HepG2 (cell line): ENCODE data around the gene ZBED5. TPM values are rescaled to one million over a fixed set of nuclear protein-coding genes. Genes with fewer than 3 reads are reported as not detected.

Experiments used
- GABPA ChIP-seq, 2 experiments: IDR thresholded peaks; 2 replicates each; pipeline ENCODE4 v1.6.1; 2011 to 2016; ENCODE audit warnings: low read depth in 2 of 2, low read length in 1 of 2, missing biosample characterization in 1 of 2, missing genetic modification characterization in 1 of 2
- GATA4 ChIP-seq: sonication (generic); IDR thresholded peaks from 2 replicates; pipeline ENCODE4 v1.6.1; 2016; ENCODE audit warnings: antibody characterized with exemption, low read depth, borderline replicate concordance
- GATAD2A ChIP-seq: IDR thresholded peaks from 2 replicates; pipeline ENCODE4 v1.6.1; 2016
- IKZF1 ChIP-seq: fragments of 450-650 bp; IDR thresholded peaks from 2 replicates; pipeline ENCODE4 v1.7.1; 2016
- IRF9 ChIP-seq: sonication (generic); formaldehyde crosslinking; IDR thresholded peaks from 2 replicates; pipeline ENCODE4 v1.8.0; 2022; ENCODE audit warnings: missing genetic modification reagents, mild to moderate bottlenecking, borderline replicate concordance
- MLXIP ChIP-seq: sonication (generic); formaldehyde crosslinking; IDR thresholded peaks from 2 replicates; pipeline ENCODE4 v1.9.0; 2021; ENCODE audit warnings: missing genetic modification reagents, borderline replicate concordance
- NFIB ChIP-seq: sonication (generic); formaldehyde crosslinking; IDR thresholded peaks from 2 replicates; pipeline ENCODE4 v1.9.0; 2021; ENCODE audit warnings: missing genetic modification reagents, mild to moderate bottlenecking, borderline replicate concordance
- TOPORS ChIP-seq: sonication (generic); formaldehyde crosslinking; IDR thresholded peaks from 2 replicates; pipeline ENCODE4 v1.8.0; 2023; ENCODE audit warnings: mild to moderate bottlenecking, missing genetic modification reagents
- ZKSCAN1 ChIP-seq: fragments of 150-350 bp; IDR thresholded peaks from 2 replicates; pipeline ENCODE4 v1.6.1; 2014; ENCODE audit warnings: low read length
- ZNF251 ChIP-seq: sonication (generic); formaldehyde crosslinking; IDR thresholded peaks from 2 replicates; pipeline ENCODE4 v1.9.0; 2021; ENCODE audit warnings: mild to moderate bottlenecking, missing genetic modification reagents
- ZNF775 ChIP-seq: sonication (generic); formaldehyde crosslinking; IDR thresholded peaks from 2 replicates; pipeline ENCODE4 v1.4.0; 2020; ENCODE audit warnings: missing genetic modification reagents, mild to moderate bottlenecking, moderate library complexity, borderline replicate concordance
- polyA plus RNA-seq, 8 experiments: library from polyadenylated mRNA; depleted of rRNA in 3 of 8; stranded (reverse) in 7 of 8; unstranded in 1 of 8; fragments of >200 nt; fragmentation: Illumina TruSeq in 4 of 8; extraction: Trizol in 4 of 8; gene quantifications; 2 replicates each; pipeline versions ENCODE4 v1.2.1 to v1.2.3, GENCODE V29; 2011 to 2016; ENCODE audit warnings: low read depth in 4 of 8, missing spikeins in 1 of 8, mixed read lengths in 1 of 8; ENCODE audit not compliant: insufficient read depth in 1 of 8
- total RNA-seq, 5 experiments: library from RNA; depleted of rRNA; stranded (reverse); fragments of >200 nt; fragmentation: Illumina TruSeq; extraction: Trizol; gene quantifications; 2 replicates each; pipeline ENCODE4 v1.2.3, GENCODE V29; 2016; ENCODE audit warnings: low read depth in 1 of 5
- TF ChIP-seq, protein P1 (sequence below): sonication (generic); formaldehyde crosslinking; IDR thresholded peaks from 2 replicates; pipeline ENCODE4 v1.5.0; 2020; ENCODE audit warnings: mild to moderate bottlenecking, missing genetic modification reagents
- TF ChIP-seq, protein P2 (sequence below): sonication (generic); formaldehyde crosslinking; IDR thresholded peaks from 2 replicates; pipeline ENCODE4; 2020; ENCODE audit warnings: missing genetic modification reagents, mild to moderate bottlenecking, borderline replicate concordance

The ZBED5 gene
- total and polyA plus RNA-seq, 2 of the 13 experiments (the other 11 are each of a cell fraction or from before 2014, with no cell fraction given), result 18.2 to 38.6 TPM

DNA sequence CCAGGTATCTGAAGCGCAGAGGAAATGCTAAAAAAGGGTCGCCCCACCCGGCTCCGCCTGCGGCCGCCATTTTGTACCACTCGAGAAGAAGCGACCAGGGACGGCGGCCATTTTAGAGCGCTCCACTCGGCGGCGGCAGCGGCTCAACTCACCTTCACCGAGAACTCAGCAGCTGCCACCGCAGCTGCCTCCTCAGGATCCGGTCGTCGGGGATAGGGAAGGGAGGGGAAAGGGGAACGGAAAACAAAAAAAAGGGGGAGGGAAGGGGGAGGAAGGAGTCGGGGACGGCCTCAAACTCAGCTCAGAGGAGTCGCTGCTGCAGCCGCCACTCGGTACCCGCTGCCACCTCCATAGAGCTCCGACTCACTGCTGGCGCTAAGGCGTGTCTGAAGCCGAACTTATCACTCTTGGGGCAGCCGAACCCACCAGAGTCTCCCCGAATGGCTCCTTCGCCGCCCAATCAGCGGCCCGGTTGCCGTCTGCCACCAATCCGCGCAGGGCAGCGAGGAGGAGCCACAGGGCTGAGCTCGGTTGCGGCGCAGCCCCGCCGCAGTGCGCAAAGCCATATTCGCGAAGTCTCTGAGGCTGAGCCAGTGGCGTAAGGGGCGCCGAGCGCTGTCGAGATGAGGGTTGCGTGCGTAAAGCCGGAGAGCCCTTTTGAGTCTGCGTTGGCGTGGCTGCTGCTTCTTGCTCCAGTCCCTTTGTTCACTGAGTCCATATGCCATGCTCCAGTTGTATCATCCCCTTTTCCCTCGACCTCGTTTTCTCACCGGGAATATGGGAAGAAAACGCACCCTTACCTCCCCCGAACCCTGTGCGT is 49.1 kb downstream of the ZBED5 start, which contains the start of gene EIF4G2 (continued):
- peak; percentile 52; the same call in 1 of the 2 replicates for TF ChIP-seq IRF9 (CRISPR knock-in tag)
- 0 out of 2 replicates have a peak, but pooled peaks have one; percentile 48 for TF ChIP-seq ZNF251 (CRISPR knock-in tag)
- no peak for TF ChIP-seq NFIB (CRISPR knock-in tag)
- no peak for TF ChIP-seq ZNF775 (CRISPR knock-in tag)
- TF ChIP-seq, protein P1, sequence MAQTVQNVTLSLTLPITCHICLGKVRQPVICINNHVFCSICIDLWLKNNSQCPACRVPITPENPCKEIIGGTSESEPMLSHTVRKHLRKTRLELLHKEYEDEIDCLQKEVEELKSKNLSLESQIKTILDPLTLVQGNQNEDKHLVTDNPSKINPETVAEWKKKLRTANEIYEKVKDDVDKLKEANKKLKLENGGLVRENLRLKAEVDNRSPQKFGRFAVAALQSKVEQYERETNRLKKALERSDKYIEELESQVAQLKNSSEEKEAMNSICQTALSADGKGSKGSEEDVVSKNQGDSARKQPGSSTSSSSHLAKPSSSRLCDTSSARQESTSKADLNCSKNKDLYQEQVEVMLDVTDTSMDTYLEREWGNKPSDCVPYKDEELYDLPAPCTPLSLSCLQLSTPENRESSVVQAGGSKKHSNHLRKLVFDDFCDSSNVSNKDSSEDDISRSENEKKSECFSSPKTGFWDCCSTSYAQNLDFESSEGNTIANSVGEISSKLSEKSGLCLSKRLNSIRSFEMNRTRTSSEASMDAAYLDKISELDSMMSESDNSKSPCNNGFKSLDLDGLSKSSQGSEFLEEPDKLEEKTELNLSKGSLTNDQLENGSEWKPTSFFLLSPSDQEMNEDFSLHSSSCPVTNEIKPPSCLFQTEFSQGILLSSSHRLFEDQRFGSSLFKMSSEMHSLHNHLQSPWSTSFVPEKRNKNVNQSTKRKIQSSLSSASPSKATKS (CRISPR knock-in tag), result no peak
- TF ChIP-seq GATAD2A (CRISPR knock-in tag), result peak; percentile 65
- peak; percentile 85 for TF ChIP-seq GATA4
- peak; percentile 43; the same call in 1 of the 2 replicates for TF ChIP-seq TOPORS
- TF ChIP-seq, protein P2, sequence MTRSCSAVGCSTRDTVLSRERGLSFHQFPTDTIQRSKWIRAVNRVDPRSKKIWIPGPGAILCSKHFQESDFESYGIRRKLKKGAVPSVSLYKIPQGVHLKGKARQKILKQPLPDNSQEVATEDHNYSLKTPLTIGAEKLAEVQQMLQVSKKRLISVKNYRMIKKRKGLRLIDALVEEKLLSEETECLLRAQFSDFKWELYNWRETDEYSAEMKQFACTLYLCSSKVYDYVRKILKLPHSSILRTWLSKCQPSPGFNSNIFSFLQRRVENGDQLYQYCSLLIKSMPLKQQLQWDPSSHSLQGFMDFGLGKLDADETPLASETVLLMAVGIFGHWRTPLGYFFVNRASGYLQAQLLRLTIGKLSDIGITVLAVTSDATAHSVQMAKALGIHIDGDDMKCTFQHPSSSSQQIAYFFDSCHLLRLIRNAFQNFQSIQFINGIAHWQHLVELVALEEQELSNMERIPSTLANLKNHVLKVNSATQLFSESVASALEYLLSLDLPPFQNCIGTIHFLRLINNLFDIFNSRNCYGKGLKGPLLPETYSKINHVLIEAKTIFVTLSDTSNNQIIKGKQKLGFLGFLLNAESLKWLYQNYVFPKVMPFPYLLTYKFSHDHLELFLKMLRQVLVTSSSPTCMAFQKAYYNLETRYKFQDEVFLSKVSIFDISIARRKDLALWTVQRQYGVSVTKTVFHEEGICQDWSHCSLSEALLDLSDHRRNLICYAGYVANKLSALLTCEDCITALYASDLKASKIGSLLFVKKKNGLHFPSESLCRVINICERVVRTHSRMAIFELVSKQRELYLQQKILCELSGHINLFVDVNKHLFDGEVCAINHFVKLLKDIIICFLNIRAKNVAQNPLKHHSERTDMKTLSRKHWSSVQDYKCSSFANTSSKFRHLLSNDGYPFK (CRISPR knock-in tag), result peak; percentile 80
- TF ChIP-seq MLXIP, result 0 out of 2 replicates have a peak, but pooled peaks have one; percentile 45
- TF ChIP-seq GABPA (IDR thresholded peaks at IDR 0.05; ENCODE audit: low read depth, low read length), result no peak
- TF ChIP-seq GABPA (CRISPR knock-in tag; IDR thresholded peaks at IDR 0.05; ENCODE audit: low read depth), result no peak
- no peak for TF ChIP-seq ZKSCAN1
- no peak for TF ChIP-seq IKZF1
